ENCODE data around the gene GAST. TPM values are rescaled to one million over a fixed set of nuclear protein-coding genes. Genes with fewer than 3 reads are reported as not detected.

GAST gene
- total and polyA plus RNA-seq, 2 experiments from 2014 or later, result not detected

- no peak for TF ChIP-seq REST (IDR thresholded peaks at IDR 0.05; ENCODE audit: unreplicated experiment)
- no peak for TF ChIP-seq ETS1 (IDR thresholded peaks at IDR 0.05)
- no peak for TF ChIP-seq EZH2phosphoT487 (IDR thresholded peaks at IDR 0.05; ENCODE audit: unreplicated experiment)
- no peak for TF ChIP-seq POLR2AphosphoS5 (IDR thresholded peaks at IDR 0.05; ENCODE audit: low read depth)
- no peak for TF ChIP-seq STAT1 (IDR thresholded peaks at IDR 0.05; ENCODE audit: unreplicated experiment)
- no peak for TF ChIP-seq CREB1 (CRISPR knock-in tag; IDR thresholded peaks at IDR 0.05; ENCODE audit: low read depth)
Measured at GRCh38 chr17:41762391-41762790, 50.3 kb downstream of the GAST start (continued).

GRCh38 chr17:41762841-41763240 is 50.7 kb downstream of the GAST start:
- no peaks in the 10 kb centered on the region for H3K9me2 ChIP-seq (ENCODE audit: insufficient read depth)
- no peak overlapping the region for H3K27ac ChIP-seq (ENCODE audit: low read depth)
- H3K27me3 ChIP-seq (ENCODE audit: insufficient read depth), result no peaks in the 10 kb centered on the region
- peaks cover 25% of the 10 kb centered on the region for H3K36me3 ChIP-seq (ENCODE audit: insufficient read depth)
- no peak overlapping the region for H3K27ac Mint-ChIP-seq
- H3K4me3 Mint-ChIP-seq, result no peak overlapping the region
- H3K4me1 ChIP-seq (ENCODE audit: insufficient read depth), result no peaks in the 10 kb centered on the region
- no peak overlapping the region for H3K4me2 ChIP-seq
- no peaks in the 10 kb centered on the region for H3K79me2 ChIP-seq (replicated peaks; ENCODE audit: insufficient read depth)
- peaks cover 4% of the 10 kb centered on the region; the same call in 1 of the 2 replicates for H3F3A ChIP-seq (replicated peaks; ENCODE audit: low read depth)
- no peak overlapping the region for H2AFZ ChIP-seq
- no peaks in the 10 kb centered on the region for H3K9me3 Mint-ChIP-seq
- no peaks in the 10 kb centered on the region for H3K27me3 Mint-ChIP-seq (ENCODE audit: insufficient read depth, low read depth, poor library complexity)
- H3K4me3 ChIP-seq, result no peak overlapping the region
- H3K4me1 Mint-ChIP-seq, result no peaks in the 10 kb centered on the region
- H4K20me1 ChIP-seq (replicated peaks; ENCODE audit: insufficient read depth), result peaks cover 7% of the 10 kb centered on the region; the same call in 1 of the 2 replicates
- peaks cover 97% of the 10 kb centered on the region for H3K36me3 Mint-ChIP-seq (ENCODE audit: low read depth)
- ATAC-seq (no peak), DNase-seq (ENCODE audit: low spot score) (no peak)
- TF ChIP-seq CREB1 (CRISPR knock-in tag; IDR thresholded peaks at IDR 0.05; ENCODE audit: low read depth), result no peak
- no peak for TF ChIP-seq REST (IDR thresholded peaks at IDR 0.05; ENCODE audit: unreplicated experiment)
- TF ChIP-seq CTCF (conservative IDR thresholded peaks at IDR 0.05; ENCODE audit: low read depth in 2 of 2), result no peak
- TF ChIP-seq ZNF331 (CRISPR knock-in tag; IDR thresholded peaks at IDR 0.05; ENCODE audit: low read depth), result no peak
- TF ChIP-seq NANOG (IDR thresholded peaks at IDR 0.05; ENCODE audit: borderline replicate concordance), result no peak
- TF ChIP-seq JUNB (IDR thresholded peaks at IDR 0.05; ENCODE audit: unreplicated experiment), result no peak
- no peak for TF ChIP-seq EZH2 (IDR thresholded peaks at IDR 0.05; ENCODE audit: low read depth, unreplicated experiment)
- TF ChIP-seq ETS1 (IDR thresholded peaks at IDR 0.05), result no peak
- no peak for TF ChIP-seq POLR2AphosphoS5 (IDR thresholded peaks at IDR 0.05; ENCODE audit: low read depth)
- no peak for TF ChIP-seq EZH2phosphoT487 (IDR thresholded peaks at IDR 0.05; ENCODE audit: unreplicated experiment)
- no peak for TF ChIP-seq ZNF114 (CRISPR knock-in tag; IDR thresholded peaks at IDR 0.05)
- no peak for TF ChIP-seq STAT1 (IDR thresholded peaks at IDR 0.05; ENCODE audit: unreplicated experiment)

Data from GM23338 (cell line).